HCT116 (cell line): ENCODE measurements around the gene GRID2IP. TPM values are rescaled to one million over a fixed set of nuclear protein-coding genes. Genes with fewer than 3 reads are reported as not detected.
A peak's percentile ranks its signal among the peaks of the same experiment; 100 is the strongest.
"Not testable (repeated sequence)": the region's sequence is repeated elsewhere in the genome, so short reads cannot be mapped to it uniquely, and the experiment has no call there.

Experiments used
- ATAC-seq: fragments of 200-7000 bp; cut with Tn5 transposase; 2 replicates; pipeline ENCODE4 v1.9.1; 2020; ENCODE audit warnings: mild to moderate bottlenecking, moderate library complexity
- BruUV-seq: library from RNA; stranded (reverse); fragments of 400-500 nt; replicated peaks from 2 replicates; lab custom pipeline; 2021; lab: Mats Ljungman, UMichigan
- CTCF ChIA-PET: fragments of 300-600 bp; sonication (Branson Sonifier 250); formaldehyde crosslinking; loops from one replicate; lab custom pipeline; 2021; ENCODE audit warnings: antibody characterized with exemption; lab: Charles Lee
- POLR2A ChIA-PET: fragments of 300-600, 350-600 bp; sonication (Branson Sonifier 250); formaldehyde crosslinking; loops from one replicate; lab custom pipeline; 2021; ENCODE audit warnings: antibody characterized with exemption; lab: Charles Lee
- RAD21 ChIA-PET, 2 experiments: fragments of 300-600 bp; sonication (Branson Sonifier 250); formaldehyde crosslinking; loops; one replicate each; lab custom pipeline; 2023; ENCODE audit warnings: low total read pairs in 2 of 2; ENCODE audit not compliant: uncharacterized antibody in 2 of 2, unreplicated experiment in 2 of 2, low non-redundant PET in 1 of 2; lab: Charles Lee
- DNase-seq: peaks from one replicate; pipeline ENCODE4 v3.0.0-alpha.2; 2010; ENCODE audit warnings: low read depth, low spot score
- H2AFZ ChIP-seq: fragments of 200-600 bp; shearing (Covaris generic), sonication (generic); 2 replicates; pipeline ENCODE4 v1.6.1; 2017; ENCODE audit warnings: low read depth, mixed run types, mixed read lengths, antibody characterized with exemption, low read length; ENCODE audit not compliant: poor library complexity, severe bottlenecking
- H3K27ac ChIP-seq: 2 replicates; pipeline ENCODE4 v1.5.1; 2012; ENCODE audit warnings: low read depth, low read length
- H3K27me3 ChIP-seq: fragments of 200-600 bp; sonication (generic); 2 replicates; pipeline ENCODE4 v1.6.1; 2016; ENCODE audit warnings: mixed run types, low read length, mixed read lengths; ENCODE audit not compliant: insufficient read depth
- H3K36me3 ChIP-seq, 2 experiments: fragments of 200-500 bp in 1 of 2; fragments of 200-600 bp in 1 of 2; sonication (Bioruptor generic) in 1 of 2; sonication (generic) in 1 of 2; 2 replicates each; pipeline versions ENCODE4 v1.5.1 to v1.6.1; 2014 to 2016; ENCODE audit warnings: low read length in 2 of 2, inconsistent platforms in 1 of 2, mixed read lengths in 1 of 2, mixed run types in 1 of 2; ENCODE audit not compliant: insufficient read depth in 2 of 2, control insufficient read depth in 1 of 2
- H3K4me1 ChIP-seq, 2 experiments: fragments of 200-600 bp in 1 of 2; sonication (generic) in 1 of 2; 2 replicates each; pipeline versions ENCODE4 v1.5.1 to v1.6.1; 2012 to 2017; ENCODE audit warnings: low read length in 2 of 2, inconsistent platforms in 1 of 2, mild to moderate bottlenecking in 1 of 2, mixed read lengths in 1 of 2, mixed run types in 1 of 2, moderate library complexity in 1 of 2; ENCODE audit not compliant: insufficient read depth in 2 of 2, control insufficient read depth in 1 of 2
- H3K4me2 ChIP-seq: fragments of 200-600 bp; sonication (generic); 2 replicates; pipeline ENCODE4 v1.6.1; 2017; ENCODE audit warnings: mixed run types, low read length, mixed read lengths
- H3K4me3 ChIP-seq, 2 experiments: fragments of 200-600 bp in 1 of 2; sonication (generic) in 1 of 2; replicated peaks in 1 of 2; 2 replicates each; pipeline ENCODE4 v1.5.1; 2011 to 2016; ENCODE audit warnings: low read length in 2 of 2, control low read depth in 1 of 2, low read depth in 1 of 2, mild to moderate bottlenecking in 1 of 2, mixed read lengths in 1 of 2, mixed run types in 1 of 2
- H3K79me2 ChIP-seq: fragments of 200-600 bp; sonication (generic); 2 replicates; pipeline ENCODE4 v1.6.1; 2017; ENCODE audit warnings: mild to moderate bottlenecking, mixed run types, low read length, moderate library complexity, mixed read lengths; ENCODE audit not compliant: insufficient read depth
- H3K9ac ChIP-seq: fragments of 200-600 bp; sonication (generic); 2 replicates; pipeline ENCODE4 v1.6.1; 2016; ENCODE audit warnings: low read length, mixed read lengths
- H3K9me2 ChIP-seq: fragments of 200-600 bp; sonication (generic), shearing (Covaris generic); 2 replicates; pipeline ENCODE4 v1.6.1; 2017; ENCODE audit warnings: mixed run types, mild to moderate bottlenecking, moderate library complexity; ENCODE audit not compliant: insufficient read depth
- H3K9me3 ChIP-seq, 2 experiments: fragments of 200-500 bp in 1 of 2; fragments of 200-600 bp in 1 of 2; sonication (Bioruptor generic) in 1 of 2; sonication (generic) in 1 of 2; 2 replicates each; pipeline ENCODE4 v1.6.1; 2014 to 2017; ENCODE audit warnings: low read length in 2 of 2, mixed read lengths in 2 of 2, inconsistent platforms in 1 of 2, low read depth in 1 of 2, mild to moderate bottlenecking in 1 of 2, mixed run types in 1 of 2, moderate library complexity in 1 of 2; ENCODE audit not compliant: control insufficient read depth in 1 of 2, insufficient read depth in 1 of 2
- H4K20me1 ChIP-seq: fragments of 200-600 bp; sonication (generic), shearing (Covaris generic); 2 replicates; pipeline ENCODE4 v1.6.1; 2017; ENCODE audit warnings: mixed run types, mild to moderate bottlenecking, moderate library complexity; ENCODE audit not compliant: insufficient read depth
- SIN3A ChIP-seq: IDR thresholded peaks from 2 replicates; pipeline ENCODE4 v1.6.1; 2012; ENCODE audit warnings: low read depth
- SRF ChIP-seq: IDR thresholded peaks from 2 replicates; pipeline ENCODE4 v1.6.1; 2012; ENCODE audit warnings: low read depth
- intact Hi-C: fragments of 100-400 bp; cut with micrococcal nuclease; formaldehyde crosslinking; loops from 2 replicates; pipeline ENCODE4 v1.10.0; 2022
- total RNA-seq: library from RNA; stranded (reverse); gene quantifications from one replicate; pipeline ENCODE4 v1.2.1, GENCODE V29; 2021; ENCODE audit not compliant: unreplicated experiment
- TF ChIP-seq, protein P1 (sequence below): IDR thresholded peaks from 2 replicates; pipeline ENCODE4 v1.6.1; 2012

The GRID2IP gene
- total RNA-seq, 1 experiment from 2014 or later = 3.2 TPM

DNA sequence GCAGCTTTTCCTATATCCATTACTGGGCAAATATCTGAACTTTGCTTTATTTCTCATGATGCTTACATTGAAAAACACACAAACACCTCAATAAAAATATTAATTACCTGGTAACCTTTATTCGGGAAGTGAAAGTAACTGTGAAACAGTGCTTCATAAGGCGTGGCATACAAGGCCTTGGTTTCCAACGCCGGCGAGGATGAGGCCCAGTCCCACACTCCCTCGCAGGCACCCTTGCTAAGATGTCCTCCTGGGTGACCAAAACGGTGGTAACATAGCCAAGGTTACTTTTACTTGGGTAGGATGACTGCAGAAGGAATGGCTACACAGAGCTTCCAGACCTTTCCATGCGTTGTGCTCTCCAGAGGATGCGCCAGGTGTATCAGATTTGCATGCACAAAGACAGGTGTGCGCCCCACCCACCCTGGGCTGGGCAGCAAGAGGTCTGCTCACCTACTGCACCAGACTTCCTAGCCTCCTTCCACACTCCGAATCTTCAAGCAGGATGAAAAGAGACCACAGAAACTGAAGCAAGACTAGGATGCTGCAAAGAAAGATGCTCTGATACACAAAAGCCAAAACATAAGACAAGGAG lies 90.2 kb downstream of the GRID2IP start:
- Histone ChIP-seq H3K4me3 (no peak overlapping the region), H3K27ac (no peak overlapping the region), H3K79me2 (no peaks in the 10 kb centered on the region), H3K4me1 (peaks cover 0 to 9% of the 10 kb centered on the region in 2 experiments; a peak in 2 of 4 replicates), H2AFZ (no peak overlapping the region), H3K27me3 (no peaks in the 10 kb centered on the region), H3K9ac (no peak overlapping the region), H4K20me1 (no peaks in the 10 kb centered on the region), H3K9me3 (no peaks in the 10 kb centered on the region), H3K36me3 (peaks cover 24 to 33% of the 10 kb centered on the region in 2 experiments), H3K9me2 (no peaks in the 10 kb centered on the region), H3K4me2 (no peak overlapping the region)
- BruUV-seq = no TSS peak
- no peak for TF ChIP-seq SIN3A
- TF ChIP-seq, protein P1, sequence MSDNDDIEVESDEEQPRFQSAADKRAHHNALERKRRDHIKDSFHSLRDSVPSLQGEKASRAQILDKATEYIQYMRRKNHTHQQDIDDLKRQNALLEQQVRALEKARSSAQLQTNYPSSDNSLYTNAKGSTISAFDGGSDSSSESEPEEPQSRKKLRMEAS = 0 out of 2 replicates have a peak, but pooled peaks have one; percentile 5
- DNase-seq (no peak), ATAC-seq (no peak)
- ChIA-PET POLR2A (no interaction called here), CTCF (no interaction called here), RAD21 (no interaction called here)
- intact Hi-C loops = no loop called here

DNA sequence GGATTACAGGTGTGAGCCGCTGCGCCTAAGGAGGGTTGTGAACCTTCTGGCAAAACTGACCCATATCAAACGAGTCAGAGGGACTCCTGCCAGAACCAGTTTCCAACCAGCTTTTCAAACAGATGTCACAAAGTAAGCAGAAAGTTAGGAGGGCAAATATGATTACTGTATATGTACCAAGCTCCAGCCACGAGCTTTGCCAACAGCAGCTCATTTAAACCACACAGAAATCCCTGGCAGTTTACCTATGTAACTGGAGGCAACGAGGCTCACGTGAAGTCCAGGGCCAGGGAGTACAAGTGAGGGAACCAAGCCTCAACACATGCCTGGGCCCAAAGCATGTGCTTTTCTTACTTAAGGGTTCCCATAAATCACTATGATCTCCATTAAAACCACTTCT lies 91.0 kb downstream of the GRID2IP start:
- no peak for ATAC-seq
- CTCF ChIA-PET = no interaction called here

DNA sequence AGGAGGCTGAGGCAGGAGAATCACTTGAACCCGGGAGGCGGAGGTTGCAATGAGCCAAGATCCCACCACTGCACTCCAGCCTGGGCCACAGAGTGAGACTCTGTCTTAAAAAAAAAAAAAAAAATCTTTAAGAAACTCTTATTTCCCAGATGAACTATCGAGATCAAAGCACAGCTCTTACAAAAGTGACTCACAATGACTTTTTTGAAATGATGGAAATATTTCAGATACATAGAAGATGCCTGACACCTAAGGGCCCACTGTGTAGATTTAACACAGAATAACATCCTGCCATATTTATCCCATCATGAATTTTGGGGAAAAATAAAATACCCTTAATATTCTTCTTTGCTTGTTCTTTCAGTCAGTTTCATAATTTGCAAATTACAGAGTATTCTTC lies 92.6 kb downstream of the GRID2IP start:
- DNase-seq, H3K27me3 ChIP-seq, H3K4me2 ChIP-seq, intact Hi-C loops, ATAC-seq, H3K79me2 ChIP-seq, H3K27ac ChIP-seq, RAD21 ChIA-PET, CTCF ChIA-PET, H3K4me3 ChIP-seq, H3K9me3 ChIP-seq, H3K9me2 ChIP-seq, POLR2A ChIA-PET, H3K9ac ChIP-seq, H4K20me1 ChIP-seq, BruUV-seq, H2AFZ ChIP-seq: not testable (repeated sequence)
- H3K4me1 ChIP-seq = peaks cover 3 to 25% of the 10 kb centered on the region in 2 experiments
- H3K36me3 ChIP-seq = peaks cover 19 to 23% of the 10 kb centered on the region in 2 experiments; a peak in 3 of 4 replicates

More for the DNA sequence above, 91.0 kb downstream of the GRID2IP start:
- no peak overlapping the region for H3K9ac ChIP-seq
- no peaks in the 10 kb centered on the region for H3K9me3 ChIP-seq
- no peak overlapping the region for H3K4me2 ChIP-seq
- DNase-seq = no peak
- H3K27ac ChIP-seq = no peak overlapping the region
- intact Hi-C loops = no loop called here
- ChIA-PET RAD21 (no interaction called here), POLR2A (no interaction called here)
- H3K36me3 ChIP-seq = peaks cover 19 to 25% of the 10 kb centered on the region in 2 experiments
- H3K9me2 ChIP-seq = no peaks in the 10 kb centered on the region
- H3K4me1 ChIP-seq = peaks cover 0 to 9% of the 10 kb centered on the region in 2 experiments; a peak in 2 of 4 replicates
- BruUV-seq = no TSS peak
- no peaks in the 10 kb centered on the region for H4K20me1 ChIP-seq
- H2AFZ ChIP-seq = no peak overlapping the region
- no peaks in the 10 kb centered on the region for H3K79me2 ChIP-seq
- TF ChIP-seq SRF = no peak
- no peaks in the 10 kb centered on the region for H3K27me3 ChIP-seq
- H3K4me3 ChIP-seq = no peak overlapping the region
